ENCODE data around the gene HOATZ. TPM values are rescaled to one million over a fixed set of nuclear protein-coding genes. Genes with fewer than 3 reads are reported as not detected.

HOATZ gene
- total and polyA plus RNA-seq, 2 donors (not counting 1 experiment from before 2014, with no cell fraction given), result not detected

DNA sequence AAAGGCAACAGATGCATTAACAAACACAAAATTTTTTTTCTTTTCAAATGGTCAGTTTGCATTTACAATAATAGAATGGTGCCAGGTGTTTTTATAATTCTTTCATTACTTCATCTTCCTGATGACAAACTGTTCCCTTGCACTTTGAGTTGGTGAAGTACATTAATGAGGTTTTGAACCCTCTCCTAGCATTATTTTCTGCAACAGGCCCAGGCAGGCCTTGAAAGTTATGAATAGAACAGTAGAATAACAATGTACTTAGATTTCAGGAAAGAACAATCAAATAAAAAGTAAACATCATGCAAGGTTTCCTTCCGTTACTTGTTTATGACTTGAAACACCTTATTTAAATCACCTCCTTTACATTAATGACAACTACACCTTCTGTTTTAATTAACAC, 12.0 kb upstream of the HOATZ start:
- Histone ChIP-seq H3K36me3 (ENCODE audit: control insufficient read depth, insufficient read depth, low read length) (no peaks in the 10 kb centered on the region), H3K4me3 (replicated peaks in 1 of 4; ENCODE audit: control extremely low read depth in 1 of 4, insufficient read depth in 1 of 4, low read depth in 3 of 4, low read length in 4 of 4) (no peak overlapping the region), H3K4me1 (ENCODE audit: control insufficient read depth, extremely low read depth, insufficient read depth, low read length) (no peaks in the 10 kb centered on the region), H3K27me3 (ENCODE audit: control insufficient read depth, insufficient read depth, low read length) (peaks cover 3% of the 10 kb centered on the region), H3K27ac (ENCODE audit: insufficient read depth, low read length) (no peak overlapping the region), H2AFZ (ENCODE audit: low read length) (no peak overlapping the region), H3K4me2 (ENCODE audit: extremely low read depth, insufficient read depth, low read length) (no peak overlapping the region), H3K9me3 (ENCODE audit: control insufficient read depth, insufficient read depth, low read depth, low read length) (no peaks in the 10 kb centered on the region), H3K9ac (ENCODE audit: insufficient read depth, low read length) (no peak overlapping the region), H3K79me2 (ENCODE audit: control insufficient read depth, insufficient read depth, low read length) (no peaks in the 10 kb centered on the region), H4K20me1 (ENCODE audit: control insufficient read depth, extremely low read depth, insufficient read depth, low read length) (no peaks in the 10 kb centered on the region)
- TF ChIP-seq EZH2 (IDR thresholded peaks at IDR 0.05; ENCODE audit: low read length, missing control alignments), result no peak
- TF ChIP-seq, protein P1, sequence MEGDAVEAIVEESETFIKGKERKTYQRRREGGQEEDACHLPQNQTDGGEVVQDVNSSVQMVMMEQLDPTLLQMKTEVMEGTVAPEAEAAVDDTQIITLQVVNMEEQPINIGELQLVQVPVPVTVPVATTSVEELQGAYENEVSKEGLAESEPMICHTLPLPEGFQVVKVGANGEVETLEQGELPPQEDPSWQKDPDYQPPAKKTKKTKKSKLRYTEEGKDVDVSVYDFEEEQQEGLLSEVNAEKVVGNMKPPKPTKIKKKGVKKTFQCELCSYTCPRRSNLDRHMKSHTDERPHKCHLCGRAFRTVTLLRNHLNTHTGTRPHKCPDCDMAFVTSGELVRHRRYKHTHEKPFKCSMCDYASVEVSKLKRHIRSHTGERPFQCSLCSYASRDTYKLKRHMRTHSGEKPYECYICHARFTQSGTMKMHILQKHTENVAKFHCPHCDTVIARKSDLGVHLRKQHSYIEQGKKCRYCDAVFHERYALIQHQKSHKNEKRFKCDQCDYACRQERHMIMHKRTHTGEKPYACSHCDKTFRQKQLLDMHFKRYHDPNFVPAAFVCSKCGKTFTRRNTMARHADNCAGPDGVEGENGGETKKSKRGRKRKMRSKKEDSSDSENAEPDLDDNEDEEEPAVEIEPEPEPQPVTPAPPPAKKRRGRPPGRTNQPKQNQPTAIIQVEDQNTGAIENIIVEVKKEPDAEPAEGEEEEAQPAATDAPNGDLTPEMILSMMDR (conservative IDR thresholded peaks at IDR 0.05 in 1 of 2, IDR thresholded peaks at IDR 0.05 in 1 of 2; ENCODE audit: low read depth in 1 of 2, low read length in 2 of 2), result no peak
- DNase-seq (ENCODE audit: low read depth in 2 of 2), result no peak

DNA sequence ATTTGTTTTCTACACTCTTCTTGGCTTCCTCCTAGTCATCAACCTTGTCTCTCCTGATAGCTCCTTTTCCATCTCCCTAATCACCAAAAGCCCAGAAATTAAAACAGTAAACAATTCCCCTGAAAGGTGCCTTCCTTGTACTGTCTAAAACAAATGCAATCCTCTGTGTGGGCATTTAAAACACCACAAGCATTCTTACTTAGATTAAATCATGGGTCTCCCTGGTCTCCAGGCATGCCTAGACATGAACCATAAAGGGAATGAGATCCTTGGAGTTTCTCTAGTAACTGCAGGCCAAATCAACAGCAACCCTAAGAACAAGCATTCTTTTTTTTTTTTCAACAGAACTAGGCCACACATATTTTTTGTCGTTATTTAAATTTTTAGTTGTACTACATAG, 4.3 kb upstream of the HOATZ start:
- H3K9ac ChIP-seq (ENCODE audit: insufficient read depth, low read length), result no peak overlapping the region
- H3K79me2 ChIP-seq (ENCODE audit: control insufficient read depth, insufficient read depth, low read length), result no peaks in the 10 kb centered on the region
- no peak overlapping the region for H3K4me2 ChIP-seq (ENCODE audit: extremely low read depth, insufficient read depth, low read length)
- no peak overlapping the region for H3K4me3 ChIP-seq (replicated peaks in 1 of 4; ENCODE audit: control extremely low read depth in 1 of 4, insufficient read depth in 1 of 4, low read depth in 3 of 4, low read length in 4 of 4)
- TF ChIP-seq, protein P1 (conservative IDR thresholded peaks at IDR 0.05 in 1 of 2, IDR thresholded peaks at IDR 0.05 in 1 of 2; ENCODE audit: low read depth in 1 of 2, low read length in 2 of 2), result no peak
- no peak for TF ChIP-seq EZH2 (IDR thresholded peaks at IDR 0.05; ENCODE audit: low read length, missing control alignments)
- peak in 1 of 2 donors; percentile 38 for DNase-seq (ENCODE audit: low read depth in 2 of 2)
- H2AFZ ChIP-seq (ENCODE audit: low read length), result no peak overlapping the region
- no peaks in the 10 kb centered on the region for H3K36me3 ChIP-seq (ENCODE audit: control insufficient read depth, insufficient read depth, low read length)
- no peaks in the 10 kb centered on the region for H4K20me1 ChIP-seq (ENCODE audit: control insufficient read depth, extremely low read depth, insufficient read depth, low read length)
- H3K4me1 ChIP-seq (ENCODE audit: control insufficient read depth, extremely low read depth, insufficient read depth, low read length), result no peaks in the 10 kb centered on the region
- no peaks in the 10 kb centered on the region for H3K9me3 ChIP-seq (ENCODE audit: control insufficient read depth, insufficient read depth, low read depth, low read length)
- H3K27ac ChIP-seq (ENCODE audit: insufficient read depth, low read length), result no peak overlapping the region
- no peaks in the 10 kb centered on the region for H3K27me3 ChIP-seq (ENCODE audit: control insufficient read depth, insufficient read depth, low read length)

DNA sequence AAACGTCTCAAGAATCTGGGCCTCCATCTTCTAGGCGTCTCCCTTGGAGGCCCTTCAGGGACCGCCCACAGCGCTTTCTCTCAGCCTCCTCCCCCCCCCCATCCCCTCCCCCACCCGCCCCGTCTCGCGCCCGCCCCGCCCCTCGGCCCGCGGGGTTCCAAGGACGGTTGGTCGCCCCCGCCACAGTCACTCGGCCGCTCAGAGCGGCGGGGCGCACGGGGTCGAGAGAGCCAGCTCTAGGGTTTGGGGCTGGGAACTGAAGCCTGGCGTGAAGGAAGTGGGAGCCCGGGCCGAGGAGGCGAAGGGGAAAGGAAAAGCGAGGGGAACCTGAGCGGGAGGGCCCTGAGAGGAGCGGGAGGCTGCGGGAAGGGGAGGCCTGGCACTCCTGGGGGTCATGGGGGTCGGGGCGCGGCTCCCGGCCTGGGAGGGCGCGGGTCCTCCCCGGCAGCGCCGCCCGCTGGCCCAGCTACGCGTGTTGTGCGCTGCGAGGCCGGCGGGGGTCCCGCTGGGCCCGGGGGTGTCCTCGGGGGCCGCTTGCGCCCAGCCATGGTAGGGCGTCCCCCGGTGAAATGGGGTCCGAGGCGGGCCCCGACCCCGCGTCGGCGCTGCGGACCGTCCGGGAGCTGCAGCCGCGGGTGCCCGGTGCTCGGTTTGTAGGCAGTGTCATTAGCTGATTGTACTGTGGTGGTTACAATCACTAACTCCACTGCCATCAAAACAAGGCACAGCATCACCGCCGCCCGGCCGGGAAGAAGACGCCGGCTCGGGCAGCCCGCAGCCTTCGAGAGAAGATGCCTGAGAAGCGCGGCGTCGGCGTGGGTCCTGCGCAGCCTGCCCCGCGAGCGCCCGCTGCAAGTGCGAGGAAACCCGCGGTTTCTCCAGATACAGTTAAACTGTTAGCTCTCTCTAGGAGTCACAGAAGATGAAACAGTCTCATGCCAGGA, 2.0 kb upstream of the HOATZ start, which contains the start of gene BTG4:
Gene BTG4, minus strand, starts transcription at position 91 of the 944 bp plus-strand sequence. CDS start 13,610 bp downstream, outside the sequence.
- Histone ChIP-seq H2AFZ (ENCODE audit: low read length) (peak within 1 kb of the TSS; percentile 77), H3K27me3 (ENCODE audit: control insufficient read depth, insufficient read depth, low read length) (no peaks in the 10 kb centered on the region), H3K36me3 (ENCODE audit: control insufficient read depth, insufficient read depth, low read length) (no peaks in the 10 kb centered on the region), H3K79me2 (ENCODE audit: control insufficient read depth, insufficient read depth, low read length) (no peaks in the 10 kb centered on the region), H3K4me1 (ENCODE audit: control insufficient read depth, extremely low read depth, insufficient read depth, low read length) (no peaks in the 10 kb centered on the region), H3K9ac (ENCODE audit: insufficient read depth, low read length) (peak within 1 kb of the TSS; percentile 34), H3K27ac (ENCODE audit: insufficient read depth, low read length) (peak within 1 kb of the TSS; percentile 35), H3K9me3 (ENCODE audit: control insufficient read depth, insufficient read depth, low read depth, low read length) (no peaks in the 10 kb centered on the region), H4K20me1 (ENCODE audit: control insufficient read depth, extremely low read depth, insufficient read depth, low read length) (no peaks in the 10 kb centered on the region), H3K4me2 (ENCODE audit: extremely low read depth, insufficient read depth, low read length) (peak within 1 kb of the TSS; percentile 78), H3K4me3 (replicated peaks in 1 of 4; ENCODE audit: control extremely low read depth in 1 of 4, insufficient read depth in 1 of 4, low read depth in 3 of 4, low read length in 4 of 4) (peak within 1 kb of the TSS; percentile 29 to 50 (median 38))
- TF ChIP-seq, protein P1 (conservative IDR thresholded peaks at IDR 0.05 in 1 of 2, IDR thresholded peaks at IDR 0.05 in 1 of 2; ENCODE audit: low read depth in 1 of 2, low read length in 2 of 2), result peak in 1 of 2 donors; percentile 15
- no peak for TF ChIP-seq EZH2 (IDR thresholded peaks at IDR 0.05; ENCODE audit: low read length, missing control alignments)
- peak in 1 of 2 donors; percentile 36 for DNase-seq (ENCODE audit: low read depth in 2 of 2)

Measured in fibroblast of lung (primary cell).